Activated CD8-positive, alpha-beta memory T cell treated with anti-CD3 and anti-CD28 coated beads, Interleukin-2, amount 50 U/mL, for 48 hours (primary cell): ENCODE measurements around the gene LAPTM5.

Source experiments
- DNase-seq: peaks from one replicate; pipeline ENCODE4 v3.0.0-alpha.2; 2020

The LAPTM5 gene

DNA sequence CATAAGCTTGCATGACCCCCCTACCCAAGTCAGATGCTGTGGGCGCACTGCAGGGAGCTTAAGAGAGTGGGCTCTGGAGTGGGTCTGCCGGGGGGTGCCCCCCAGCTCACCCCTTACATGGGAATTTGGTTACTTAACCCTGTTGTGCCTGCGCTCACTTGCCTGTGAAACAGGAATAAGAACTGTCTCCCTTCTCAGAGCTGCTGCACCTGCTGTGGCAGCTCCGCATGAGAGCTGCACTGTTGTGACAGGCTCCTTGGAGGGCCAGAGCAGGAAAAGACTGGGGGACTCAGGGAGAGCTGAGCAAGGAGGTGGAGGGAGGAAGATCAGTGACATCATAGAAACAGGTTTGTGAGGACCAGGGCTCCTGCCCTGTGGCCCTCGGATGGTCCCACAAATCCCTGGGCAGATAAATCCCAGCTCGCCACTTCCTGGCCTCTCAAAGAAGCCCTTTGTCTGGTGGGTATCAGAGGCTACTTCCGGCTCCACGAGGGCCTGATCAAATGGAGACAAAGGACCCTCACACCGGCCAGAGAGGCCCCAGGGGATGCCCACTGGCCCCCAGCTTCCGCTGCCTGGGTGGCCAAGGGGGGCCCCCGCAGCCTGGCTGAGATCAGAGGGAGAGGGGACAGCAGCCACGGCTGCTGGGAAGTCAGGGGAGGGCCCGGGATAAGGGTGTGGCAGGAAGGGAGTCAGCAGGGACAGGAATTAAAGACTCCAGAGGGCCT, 28.9 kb upstream of the LAPTM5 start:
- no peak for DNase-seq

DNA sequence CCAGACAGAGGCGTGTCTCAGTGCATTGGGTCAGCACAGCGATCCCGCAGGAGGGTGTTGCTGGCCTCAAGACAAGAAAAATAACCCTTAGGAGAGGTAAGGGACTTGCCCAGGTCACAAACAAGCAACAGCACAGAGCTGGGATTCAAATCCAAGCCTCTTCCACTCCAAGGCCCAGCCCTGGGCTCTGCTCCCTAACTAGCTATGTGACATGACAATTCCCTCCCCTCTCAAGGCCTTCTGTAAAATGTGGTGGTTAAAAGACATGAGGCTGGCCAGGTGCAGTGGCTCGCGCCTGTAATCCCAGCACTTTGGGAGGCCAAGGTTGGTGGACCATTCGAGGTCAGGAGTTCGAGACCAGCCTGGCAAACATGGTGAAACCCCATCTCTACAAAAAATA, 28.1 kb upstream of the LAPTM5 start:
- DNase-seq: no peak

- DNase-seq: no peak
These were observed 27.6 kb upstream of the LAPTM5 start for GRCh38 chr1:30785181-30785580.

- no peak for DNase-seq
These were observed 25.8 kb upstream of the LAPTM5 start for GRCh38 chr1:30783256-30783915.

- peak; percentile 92 for DNase-seq
These were observed 25.0 kb upstream of the LAPTM5 start for GRCh38 chr1:30782361-30783255.

- no peak for DNase-seq
These were observed 24.3 kb upstream of the LAPTM5 start for GRCh38 chr1:30781906-30782305.

- no peak for DNase-seq
These were observed 22.8 kb upstream of the LAPTM5 start for GRCh38 chr1:30780409-30780808.

- DNase-seq: peak; percentile 100
These were observed 21.9 kb upstream of the LAPTM5 start for GRCh38 chr1:30779294-30780071.

DNA sequence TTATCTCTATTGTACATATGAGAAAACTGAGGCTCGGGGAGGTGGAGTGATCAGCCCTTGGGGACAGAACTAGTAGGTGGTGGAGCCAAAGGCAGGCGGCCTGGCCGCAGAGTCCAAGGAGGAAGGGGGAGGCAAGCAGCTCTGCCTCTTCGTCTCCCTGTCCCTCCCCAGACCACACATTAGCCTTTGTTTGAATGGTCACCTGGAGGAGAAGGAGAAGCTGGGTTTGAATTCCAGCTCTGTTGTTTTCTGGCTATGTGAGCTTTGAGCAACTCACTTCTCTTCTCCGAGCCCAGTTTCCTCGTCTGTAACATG, 21.4 kb upstream of the LAPTM5 start:
- no peak for DNase-seq

GRCh38 chr1:30778154-30778978, 20.8 kb upstream of the LAPTM5 start:
- DNase-seq: no peak

DNA sequence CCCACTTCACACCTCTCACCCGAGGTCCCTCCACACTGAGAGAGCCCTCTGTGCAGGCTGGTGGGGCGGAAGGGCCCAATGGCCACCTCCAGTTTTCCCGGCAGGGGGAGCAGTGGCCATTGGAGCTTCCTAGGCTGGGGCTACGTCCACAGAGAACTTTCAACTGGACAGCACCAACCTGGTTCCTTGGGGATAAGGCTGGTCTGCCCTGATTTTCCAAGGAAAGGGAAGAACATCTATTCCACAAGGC, 20.3 kb upstream of the LAPTM5 start:
- no peak for DNase-seq

GRCh38 chr1:30777060-30777903, 19.7 kb upstream of the LAPTM5 start:
- no peak for DNase-seq

GRCh38 chr1:30776097-30777059, 18.8 kb upstream of the LAPTM5 start:
- DNase-seq: no peak

DNA sequence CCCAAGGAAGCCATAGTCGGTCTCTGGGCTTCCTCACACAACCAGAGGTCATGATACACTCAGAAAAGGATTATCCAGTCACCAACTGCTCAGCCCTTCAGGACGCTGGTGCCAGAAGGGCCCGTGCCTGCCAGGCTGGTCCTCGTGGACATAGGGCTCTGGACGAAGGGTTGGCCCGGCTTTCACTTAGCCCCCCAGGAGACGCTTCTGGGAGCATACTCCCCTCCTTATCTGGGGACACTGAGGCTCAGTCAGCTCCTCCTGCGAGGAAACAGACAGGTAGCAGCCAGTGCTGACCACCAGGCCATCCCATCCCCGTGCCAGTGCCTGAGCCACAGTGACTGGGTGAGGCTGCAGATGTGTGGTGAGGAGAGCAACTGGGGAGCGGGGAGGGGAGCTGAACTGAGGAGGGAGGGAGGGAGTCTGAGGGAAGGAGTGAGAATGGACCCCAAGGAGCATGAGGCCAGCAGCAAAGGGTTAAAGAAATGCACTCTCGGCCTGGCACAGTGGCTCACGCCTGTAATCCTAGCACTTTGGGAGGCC, 17.9 kb upstream of the LAPTM5 start:
- no peak for DNase-seq

DNA sequence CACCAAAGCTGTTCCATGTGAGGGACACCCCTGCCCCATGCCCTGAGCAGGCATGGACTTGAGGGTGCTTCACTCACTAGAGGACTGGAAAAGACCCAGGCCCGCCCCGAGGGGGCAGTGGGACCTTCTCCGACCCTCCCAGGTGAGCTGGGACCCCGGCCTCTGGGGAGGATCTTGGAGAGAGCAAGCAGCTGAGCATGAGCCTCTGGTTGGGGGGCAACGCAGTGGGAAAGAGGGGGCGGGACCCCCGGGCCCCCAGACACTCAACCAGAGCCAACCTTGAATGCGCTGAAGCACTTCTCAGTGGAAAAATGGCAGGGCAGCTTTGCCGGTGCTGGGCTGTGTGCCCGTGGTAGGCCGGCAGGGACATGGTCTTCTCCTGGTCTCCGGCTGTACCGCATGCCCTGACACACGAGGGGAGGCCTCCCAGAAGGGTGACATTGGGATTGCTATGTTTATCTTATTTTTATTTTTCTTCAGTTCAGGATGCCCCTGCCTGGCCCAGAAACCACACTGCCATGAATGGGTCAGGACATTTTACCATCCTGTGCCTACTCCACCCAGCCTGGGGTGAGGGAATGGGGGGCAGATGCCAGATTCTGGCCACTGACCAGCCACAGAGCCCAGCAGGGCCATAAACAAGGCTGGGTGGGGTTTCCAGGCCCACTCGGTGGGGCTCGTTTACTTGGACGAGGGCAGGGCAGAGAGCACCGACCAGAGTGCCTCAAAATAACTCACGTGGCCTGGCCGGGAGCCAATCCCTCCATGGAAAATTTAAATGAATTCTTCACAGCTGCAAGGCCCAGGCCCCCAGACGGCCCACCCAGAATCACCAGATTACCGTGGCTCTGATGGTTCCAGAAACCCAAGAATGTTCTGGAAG, 17.2 kb upstream of the LAPTM5 start:
- DNase-seq: no peak

DNA sequence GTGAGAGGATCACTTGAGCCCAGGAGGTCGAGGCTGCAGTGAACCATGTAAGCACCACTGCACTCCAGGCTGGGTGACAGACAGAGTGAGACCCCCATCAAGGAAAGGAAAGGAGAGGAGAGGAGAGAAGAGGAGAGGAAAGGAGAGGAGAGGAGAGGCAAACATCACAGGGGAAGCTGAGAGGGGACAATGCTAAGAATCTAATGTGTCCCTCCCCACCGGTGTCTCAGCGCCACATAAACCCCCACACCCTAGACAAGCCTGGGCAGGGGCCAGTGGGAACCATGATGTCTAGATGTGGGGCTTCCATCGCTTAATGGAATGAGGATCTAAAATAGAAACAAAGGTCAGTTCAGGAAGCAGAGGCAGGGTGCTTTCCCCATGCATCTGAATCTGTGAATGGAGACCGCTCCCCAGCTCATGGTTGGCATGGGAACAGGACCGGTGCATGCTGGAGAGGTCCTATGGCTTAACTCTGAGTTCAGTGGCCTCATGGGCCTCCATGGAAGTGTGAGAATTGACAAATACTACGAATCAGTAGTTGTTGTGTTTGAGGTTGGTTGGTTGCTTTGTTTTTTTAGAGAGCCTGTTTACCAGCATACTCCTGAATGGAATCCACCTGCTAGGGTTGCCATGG, 16.3 kb upstream of the LAPTM5 start:
- DNase-seq: no peak

- no peak for DNase-seq
These were observed 13.4 kb upstream of the LAPTM5 start for GRCh38 chr1:30771005-30771404.

DNA sequence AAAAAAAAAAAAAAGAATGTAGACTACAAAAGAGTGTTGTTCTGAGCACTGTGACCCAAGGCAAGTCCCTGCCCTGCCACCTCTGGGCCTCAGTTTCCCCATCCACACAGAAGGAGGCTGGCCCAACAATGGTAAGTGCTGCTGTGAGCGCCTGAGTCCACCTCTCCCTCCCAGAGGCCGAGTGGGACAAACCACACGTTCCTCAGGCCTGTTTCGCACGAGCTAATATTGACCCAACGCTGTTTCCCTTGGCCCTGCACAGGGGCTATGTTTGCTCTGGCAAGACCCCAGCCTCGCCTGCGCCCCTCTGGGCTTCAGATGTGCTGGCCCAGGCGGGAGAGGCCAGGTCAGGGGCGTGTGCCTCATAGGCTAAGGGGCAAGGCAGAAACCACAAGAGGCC, 12.6 kb upstream of the LAPTM5 start:
- no peak for DNase-seq
